HepG2 (cell line): Measurements from ENCODE around the gene USP10. TPM values are rescaled to one million over a fixed set of nuclear protein-coding genes. Genes with fewer than 3 reads are reported as not detected.

Source experiments
- ATAC-seq: fragments of 200-7000 bp; cut with Tn5 transposase; 3 replicates; pipeline ENCODE4 v1.9.1; 2020; ENCODE audit warnings: mild to moderate bottlenecking, moderate library complexity
- BruUV-seq: library from RNA; stranded (reverse); fragments of 400-500 nt; replicated peaks from 2 replicates; lab custom pipeline; 2021; lab: Mats Ljungman, UMichigan
- CTCF ChIA-PET: fragments of 300-600 bp; formaldehyde crosslinking; extraction: SDS; loops from one replicate; lab custom pipeline; 2021; ENCODE audit warnings: low total read pairs, inconsistent platforms, low intra/inter-chr PET ratio; lab: Yijun Ruan, JAX
- POLR2A ChIA-PET: fragments of 350-600 bp; sonication (Branson Sonifier 250); formaldehyde crosslinking; loops from one replicate; lab custom pipeline; 2020; ENCODE audit warnings: antibody characterized with exemption, inconsistent platforms; lab: Yijun Ruan, JAX
- DNase-seq: peaks from one replicate; pipeline ENCODE4 v3.0.0-alpha.2; 2015; ENCODE audit warnings: low spot score
- FAIRE-seq: peaks from 3 replicates; lab custom pipeline; 2011; peaks lifted over from hg19 to GRCh38; lab: Jason Lieb, UNC
- H2AFZ ChIP-seq: one replicate; pipeline ENCODE4 v1.6.1; 2011; ENCODE audit warnings: low read length, inconsistent platforms
- H3K27ac ChIP-seq: fragments of 300-600 bp; 3 replicates; pipeline ENCODE4 v1.8.0; 2011; ENCODE audit warnings: mixed run types, mild to moderate bottlenecking, mixed read lengths, low read length, inconsistent platforms; ENCODE audit not compliant: insufficient read depth; ENCODE audit errors: extremely low read length
- H3K27me3 ChIP-seq, 2 experiments: fragments of 200-600 bp in 1 of 2; 2 replicates in 1 of 2; 3 replicates in 1 of 2; pipeline versions ENCODE4 v1.6.0 to v1.8.0; 2011; ENCODE audit warnings: low read length in 2 of 2, mild to moderate bottlenecking in 2 of 2, moderate library complexity in 2 of 2, inconsistent platforms in 1 of 2; ENCODE audit not compliant: insufficient read depth in 2 of 2, control insufficient read depth in 1 of 2
- H3K36me3 ChIP-seq, 2 experiments: fragments of 200-600 bp in 1 of 2; replicated peaks in 1 of 2; 2 replicates in 1 of 2; 3 replicates in 1 of 2; pipeline versions ENCODE4 v1.5.1 to v1.8.0; 2011; ENCODE audit warnings: low read length in 2 of 2, inconsistent platforms in 1 of 2; ENCODE audit not compliant: insufficient read depth in 2 of 2, control insufficient read depth in 1 of 2
- H3K4me1 ChIP-seq: 2 replicates; pipeline ENCODE4 v1.5.1; 2012; ENCODE audit warnings: low read length, inconsistent platforms; ENCODE audit not compliant: insufficient read depth
- H3K4me2 ChIP-seq: 2 replicates; pipeline ENCODE4 v1.6.0; 2011; ENCODE audit warnings: low read depth, low read length, inconsistent platforms
- H3K4me3 ChIP-seq, 3 experiments: fragments of 200-600 bp in 1 of 3; sonication (generic), shearing (Covaris generic) in 1 of 3; replicated peaks in 1 of 3; 2 replicates each; pipeline ENCODE4 v1.5.1; 2011 to 2016; ENCODE audit warnings: low read length in 3 of 3, inconsistent platforms in 2 of 3, low read depth in 2 of 3, mild to moderate bottlenecking in 2 of 3, control low read depth in 1 of 3, mixed read lengths in 1 of 3; ENCODE audit not compliant: insufficient read depth in 1 of 3
- H3K79me2 ChIP-seq: one replicate; pipeline ENCODE4 v1.6.1; 2011; ENCODE audit warnings: low read length, inconsistent platforms; ENCODE audit not compliant: insufficient read depth
- H3K9ac ChIP-seq: 2 replicates; pipeline ENCODE4 v1.6.0; 2011; ENCODE audit warnings: mild to moderate bottlenecking, low read depth, low read length, inconsistent platforms; ENCODE audit not compliant: insufficient read depth
- H3K9me3 ChIP-seq: 2 replicates; pipeline ENCODE4 v1.5.1; 2012; ENCODE audit warnings: mild to moderate bottlenecking, low read length
- H4K20me1 ChIP-seq: 2 replicates; pipeline ENCODE4 v1.6.0; 2011; ENCODE audit warnings: inconsistent platforms, mild to moderate bottlenecking, low read length, moderate library complexity; ENCODE audit not compliant: insufficient read depth
- FOSL2 ChIP-seq: sonication (generic); formaldehyde crosslinking; IDR thresholded peaks from 2 replicates; pipeline ENCODE4 v1.4.0; 2020; ENCODE audit warnings: missing genetic modification reagents
- HOXA3 ChIP-seq: sonication (generic); formaldehyde crosslinking; IDR thresholded peaks from 2 replicates; pipeline ENCODE4 v1.5.0; 2020; ENCODE audit warnings: missing genetic modification reagents
- MED1 ChIP-seq: sonication (generic); formaldehyde crosslinking; IDR thresholded peaks from 2 replicates; pipeline ENCODE4 v1.4.0; 2020; ENCODE audit warnings: missing genetic modification reagents
- NR2F6 ChIP-seq, 2 experiments: IDR thresholded peaks; 2 replicates each; pipeline ENCODE4 v1.6.1; 2016; ENCODE audit warnings: antibody characterized with exemption in 1 of 2, mild to moderate bottlenecking in 1 of 2
- RARA ChIP-seq: IDR thresholded peaks from 2 replicates; pipeline ENCODE4 v1.6.1; 2016; ENCODE audit warnings: missing genetic modification reagents, missing compliant biosample characterization
- SATB2 ChIP-seq: sonication (generic); formaldehyde crosslinking; IDR thresholded peaks from 2 replicates; pipeline ENCODE4 v1.5.0; 2020; ENCODE audit warnings: missing genetic modification reagents
- SP5 ChIP-seq: IDR thresholded peaks from 2 replicates; pipeline ENCODE4 v1.6.1; 2016; ENCODE audit warnings: low read depth, borderline replicate concordance
- ZNF263 ChIP-seq: sonication (generic); formaldehyde crosslinking; IDR thresholded peaks from 2 replicates; pipeline ENCODE4 v1.4.0; 2020; ENCODE audit warnings: missing genetic modification reagents
- ZNF282 ChIP-seq: fragments of 450-650 bp; IDR thresholded peaks from 2 replicates; pipeline ENCODE4 v1.6.1; 2018; ENCODE audit not compliant: partially characterized antibody
- ZNF563 ChIP-seq: sonication (generic); formaldehyde crosslinking; IDR thresholded peaks from 2 replicates; pipeline ENCODE4 v1.8.0; 2022; ENCODE audit warnings: mild to moderate bottlenecking, moderate library complexity, missing genetic modification reagents
- WGBS: methylation state at CpG from one replicate; pipeline ENCODE4 v1.1.6; 2017; ENCODE audit warnings: low lambda C conversion rate; 5-methylcytosine and 5-hydroxymethylcytosine counted together
- in situ Hi-C: cut with HindIII; loops from 2 replicates; pipeline ENCODE4 v1.10.0; 2017; ENCODE audit warnings: low pct_unique_long_range_greater_than_20kb; ENCODE audit not compliant: extremely low pct_ligation_motif_present
- intact Hi-C: fragments of 100-400 bp; cut with micrococcal nuclease; formaldehyde crosslinking; loops from one replicate; pipeline ENCODE4 v1.10.0; 2022; ENCODE audit not compliant: unreplicated experiment
- polyA plus RNA-seq, 8 experiments: library from polyadenylated mRNA; depleted of rRNA in 3 of 8; stranded (reverse) in 7 of 8; unstranded in 1 of 8; fragments of >200 nt; fragmentation: Illumina TruSeq in 4 of 8; extraction: Trizol in 4 of 8; gene quantifications; 2 replicates each; pipeline versions ENCODE4 v1.2.1 to v1.2.3, GENCODE V29; 2011 to 2016; ENCODE audit warnings: low read depth in 4 of 8, missing spikeins in 1 of 8, mixed read lengths in 1 of 8; ENCODE audit not compliant: insufficient read depth in 1 of 8
- total RNA-seq, 5 experiments: library from RNA; depleted of rRNA; stranded (reverse); fragments of >200 nt; fragmentation: Illumina TruSeq; extraction: Trizol; gene quantifications; 2 replicates each; pipeline ENCODE4 v1.2.3, GENCODE V29; 2016; ENCODE audit warnings: low read depth in 1 of 5
- TF ChIP-seq, protein P1 (sequence below), 2 experiments: fragments of 450-650 bp in 1 of 2; sonication (generic) in 1 of 2; formaldehyde crosslinking; IDR thresholded peaks; 2 replicates each; pipeline versions ENCODE4 v1.5.0 to v1.8.0; 2020 to 2022; ENCODE audit warnings: mild to moderate bottlenecking in 1 of 2, missing genetic modification reagents in 1 of 2
- TF ChIP-seq, protein P2 (sequence below): sonication (generic); formaldehyde crosslinking; IDR thresholded peaks from 2 replicates; pipeline ENCODE4 v1.5.1; 2020; ENCODE audit warnings: missing genetic modification reagents, mild to moderate bottlenecking, borderline replicate concordance
- TF ChIP-seq, protein P3 (sequence below): sonication (generic); formaldehyde crosslinking; IDR thresholded peaks from 2 replicates; pipeline ENCODE4 v1.5.1; 2020; ENCODE audit warnings: mild to moderate bottlenecking, missing genetic modification reagents, moderate library complexity
- TF ChIP-seq, protein P4 (sequence below): sonication (generic); formaldehyde crosslinking; IDR thresholded peaks from 2 replicates; pipeline ENCODE4 v1.4.0; 2020; ENCODE audit warnings: missing genetic modification reagents

USP10 gene
- total and polyA plus RNA-seq, 2 of the 13 experiments (the other 11 are each of a cell fraction or from before 2014, with no cell fraction given) = 79.1 to 122 TPM

DNA sequence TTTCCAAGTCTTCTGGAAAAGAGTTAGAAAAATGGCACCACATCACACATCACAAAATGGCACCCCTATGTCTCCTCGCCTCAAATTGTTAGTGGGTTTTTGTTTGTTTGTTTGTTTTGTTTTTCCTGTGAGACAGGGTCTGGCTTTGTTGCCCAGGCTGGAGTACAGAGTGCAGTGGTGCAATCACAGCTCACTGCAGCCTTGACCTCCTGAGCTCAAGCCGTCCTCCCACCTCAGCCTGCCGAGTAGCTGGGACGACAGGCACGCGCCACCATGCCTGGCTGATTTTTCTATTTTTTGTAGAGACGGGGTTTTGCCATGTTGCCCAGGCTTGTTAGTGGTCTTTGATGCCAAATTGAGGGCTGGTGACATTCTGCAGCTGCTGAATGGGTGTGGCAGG is 116.2 kb downstream of the USP10 start:
- no TSS peak for BruUV-seq
- H3K4me2 ChIP-seq = no peak overlapping the region
- H3K4me1 ChIP-seq = peaks cover 28% of the 10 kb centered on the region
- intact Hi-C loops (no loop called here), in situ Hi-C loops (no loop called here)
- no peaks in the 10 kb centered on the region for H3K79me2 ChIP-seq
- DNase-seq (peak; percentile 28), ATAC-seq (no peak), FAIRE-seq (peak; percentile 39)
- ChIA-PET CTCF (no interaction called here), POLR2A (no interaction called here)
- H3K9me3 ChIP-seq = no peaks in the 10 kb centered on the region
- H3K36me3 ChIP-seq = no peaks in the 10 kb centered on the region
- H2AFZ ChIP-seq = no peak overlapping the region
- WGBS = under 1% methylated on average over 7 of the region's 7 CpGs
- peaks cover 13 to 81% of the 10 kb centered on the region in 2 experiments for H3K27me3 ChIP-seq
- H3K27ac ChIP-seq = no peak overlapping the region
- H3K9ac ChIP-seq = no peak overlapping the region
- H3K4me3 ChIP-seq = no peak overlapping the region
- H4K20me1 ChIP-seq = 0 out of 2 replicates have a peak, but pooled peaks cover 9% of the 10 kb centered on the region
- TF ChIP-seq, protein P1, sequence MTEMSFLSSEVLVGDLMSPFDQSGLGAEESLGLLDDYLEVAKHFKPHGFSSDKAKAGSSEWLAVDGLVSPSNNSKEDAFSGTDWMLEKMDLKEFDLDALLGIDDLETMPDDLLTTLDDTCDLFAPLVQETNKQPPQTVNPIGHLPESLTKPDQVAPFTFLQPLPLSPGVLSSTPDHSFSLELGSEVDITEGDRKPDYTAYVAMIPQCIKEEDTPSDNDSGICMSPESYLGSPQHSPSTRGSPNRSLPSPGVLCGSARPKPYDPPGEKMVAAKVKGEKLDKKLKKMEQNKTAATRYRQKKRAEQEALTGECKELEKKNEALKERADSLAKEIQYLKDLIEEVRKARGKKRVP (CRISPR knock-in tag; IDR thresholded peaks at IDR 0.05) = no peak
- peak; percentile 94 for TF ChIP-seq ZNF263
- TF ChIP-seq, protein P2, sequence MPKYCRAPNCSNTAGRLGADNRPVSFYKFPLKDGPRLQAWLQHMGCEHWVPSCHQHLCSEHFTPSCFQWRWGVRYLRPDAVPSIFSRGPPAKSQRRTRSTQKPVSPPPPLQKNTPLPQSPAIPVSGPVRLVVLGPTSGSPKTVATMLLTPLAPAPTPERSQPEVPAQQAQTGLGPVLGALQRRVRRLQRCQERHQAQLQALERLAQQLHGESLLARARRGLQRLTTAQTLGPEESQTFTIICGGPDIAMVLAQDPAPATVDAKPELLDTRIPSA = no peak
- TF ChIP-seq, protein P3, sequence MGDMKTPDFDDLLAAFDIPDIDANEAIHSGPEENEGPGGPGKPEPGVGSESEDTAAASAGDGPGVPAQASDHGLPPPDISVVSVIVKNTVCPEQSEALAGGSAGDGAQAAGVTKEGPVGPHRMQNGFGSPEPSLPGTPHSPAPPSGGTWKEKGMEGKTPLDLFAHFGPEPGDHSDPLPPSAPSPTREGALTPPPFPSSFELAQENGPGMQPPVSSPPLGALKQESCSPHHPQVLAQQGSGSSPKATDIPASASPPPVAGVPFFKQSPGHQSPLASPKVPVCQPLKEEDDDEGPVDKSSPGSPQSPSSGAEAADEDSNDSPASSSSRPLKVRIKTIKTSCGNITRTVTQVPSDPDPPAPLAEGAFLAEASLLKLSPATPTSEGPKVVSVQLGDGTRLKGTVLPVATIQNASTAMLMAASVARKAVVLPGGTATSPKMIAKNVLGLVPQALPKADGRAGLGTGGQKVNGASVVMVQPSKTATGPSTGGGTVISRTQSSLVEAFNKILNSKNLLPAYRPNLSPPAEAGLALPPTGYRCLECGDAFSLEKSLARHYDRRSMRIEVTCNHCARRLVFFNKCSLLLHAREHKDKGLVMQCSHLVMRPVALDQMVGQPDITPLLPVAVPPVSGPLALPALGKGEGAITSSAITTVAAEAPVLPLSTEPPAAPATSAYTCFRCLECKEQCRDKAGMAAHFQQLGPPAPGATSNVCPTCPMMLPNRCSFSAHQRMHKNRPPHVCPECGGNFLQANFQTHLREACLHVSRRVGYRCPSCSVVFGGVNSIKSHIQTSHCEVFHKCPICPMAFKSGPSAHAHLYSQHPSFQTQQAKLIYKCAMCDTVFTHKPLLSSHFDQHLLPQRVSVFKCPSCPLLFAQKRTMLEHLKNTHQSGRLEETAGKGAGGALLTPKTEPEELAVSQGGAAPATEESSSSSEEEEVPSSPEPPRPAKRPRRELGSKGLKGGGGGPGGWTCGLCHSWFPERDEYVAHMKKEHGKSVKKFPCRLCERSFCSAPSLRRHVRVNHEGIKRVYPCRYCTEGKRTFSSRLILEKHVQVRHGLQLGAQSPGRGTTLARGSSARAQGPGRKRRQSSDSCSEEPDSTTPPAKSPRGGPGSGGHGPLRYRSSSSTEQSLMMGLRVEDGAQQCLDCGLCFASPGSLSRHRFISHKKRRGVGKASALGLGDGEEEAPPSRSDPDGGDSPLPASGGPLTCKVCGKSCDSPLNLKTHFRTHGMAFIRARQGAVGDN (CRISPR knock-in tag) = peak; percentile 46
- 0 out of 2 replicates have a peak, but pooled peaks have one; percentile 16 for TF ChIP-seq FOSL2 (CRISPR knock-in tag)
- peak; percentile 70 for TF ChIP-seq NR2F6 (IDR thresholded peaks at IDR 0.05)
- TF ChIP-seq NR2F6 (CRISPR knock-in tag; IDR thresholded peaks at IDR 0.05) = peak; percentile 94
- peak; percentile 57; the same call in 1 of the 2 replicates for TF ChIP-seq MED1 (CRISPR knock-in tag)
- TF ChIP-seq RARA (CRISPR knock-in tag) = peak; percentile 81
- peak; percentile 53; the same call in 1 of the 2 replicates for TF ChIP-seq ZNF563 (CRISPR knock-in tag)
- TF ChIP-seq, protein P4, sequence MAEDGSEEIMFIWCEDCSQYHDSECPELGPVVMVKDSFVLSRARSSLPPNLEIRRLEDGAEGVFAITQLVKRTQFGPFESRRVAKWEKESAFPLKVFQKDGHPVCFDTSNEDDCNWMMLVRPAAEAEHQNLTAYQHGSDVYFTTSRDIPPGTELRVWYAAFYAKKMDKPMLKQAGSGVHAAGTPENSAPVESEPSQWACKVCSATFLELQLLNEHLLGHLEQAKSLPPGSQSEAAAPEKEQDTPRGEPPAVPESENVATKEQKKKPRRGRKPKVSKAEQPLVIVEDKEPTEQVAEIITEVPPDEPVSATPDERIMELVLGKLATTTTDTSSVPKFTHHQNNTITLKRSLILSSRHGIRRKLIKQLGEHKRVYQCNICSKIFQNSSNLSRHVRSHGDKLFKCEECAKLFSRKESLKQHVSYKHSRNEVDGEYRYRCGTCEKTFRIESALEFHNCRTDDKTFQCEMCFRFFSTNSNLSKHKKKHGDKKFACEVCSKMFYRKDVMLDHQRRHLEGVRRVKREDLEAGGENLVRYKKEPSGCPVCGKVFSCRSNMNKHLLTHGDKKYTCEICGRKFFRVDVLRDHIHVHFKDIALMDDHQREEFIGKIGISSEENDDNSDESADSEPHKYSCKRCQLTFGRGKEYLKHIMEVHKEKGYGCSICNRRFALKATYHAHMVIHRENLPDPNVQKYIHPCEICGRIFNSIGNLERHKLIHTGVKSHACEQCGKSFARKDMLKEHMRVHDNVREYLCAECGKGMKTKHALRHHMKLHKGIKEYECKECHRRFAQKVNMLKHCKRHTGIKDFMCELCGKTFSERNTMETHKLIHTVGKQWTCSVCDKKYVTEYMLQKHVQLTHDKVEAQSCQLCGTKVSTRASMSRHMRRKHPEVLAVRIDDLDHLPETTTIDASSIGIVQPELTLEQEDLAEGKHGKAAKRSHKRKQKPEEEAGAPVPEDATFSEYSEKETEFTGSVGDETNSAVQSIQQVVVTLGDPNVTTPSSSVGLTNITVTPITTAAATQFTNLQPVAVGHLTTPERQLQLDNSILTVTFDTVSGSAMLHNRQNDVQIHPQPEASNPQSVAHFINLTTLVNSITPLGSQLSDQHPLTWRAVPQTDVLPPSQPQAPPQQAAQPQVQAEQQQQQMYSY (CRISPR knock-in tag) = no peak
- TF ChIP-seq ZNF282 = no peak
- TF ChIP-seq HOXA3 (CRISPR knock-in tag) = 0 out of 2 replicates have a peak, but pooled peaks have one; percentile 42
- 0 out of 2 replicates have a peak, but pooled peaks have one; percentile 28 for TF ChIP-seq SP5 (CRISPR knock-in tag)
- TF ChIP-seq SATB2 (CRISPR knock-in tag) = no peak
